CD4-positive, CD25-positive, alpha-beta regulatory T cell (primary cell): ENCODE data around the gene NFE2. TPM values are rescaled to one million over a fixed set of nuclear protein-coding genes. Genes with fewer than 3 reads are reported as not detected.

Source experiments
- ATAC-seq, 2 donors: fragments of 150-1000 bp; cut with Tn5 transposase; one replicate each; pipeline ENCODE4 v1.10.0; 2021; ENCODE audit warnings: low read depth in 2 of 2, moderate number of reproducible peaks in 2 of 2, moderate library complexity in 1 of 2
- DNase-seq, 3 donors: peaks; one replicate each; pipeline versions ENCODE4 v3.0.0 to v3.0.0-alpha.2; 2012 to 2022; ENCODE audit warnings: mixed read lengths in 1 of 3
- H3K27ac ChIP-seq: one replicate; pipeline ENCODE4 v1.7.0; 2013; ENCODE audit warnings: mild to moderate bottlenecking, low read length; ENCODE audit not compliant: insufficient read depth, poor library complexity, severe bottlenecking
- H3K27me3 ChIP-seq: one replicate; pipeline ENCODE4 v1.7.0; 2013; ENCODE audit warnings: low read length; ENCODE audit not compliant: control insufficient read depth, insufficient read depth
- H3K36me3 ChIP-seq: one replicate; pipeline ENCODE4 v1.7.0; 2013; ENCODE audit warnings: mild to moderate bottlenecking, low read length, moderate library complexity; ENCODE audit not compliant: control insufficient read depth, insufficient read depth
- H3K4me1 ChIP-seq: 2 replicates; pipeline ENCODE4 v1.7.0; 2013; ENCODE audit warnings: mild to moderate bottlenecking, low read length; ENCODE audit not compliant: insufficient read depth, control insufficient read depth, poor library complexity, severe bottlenecking
- H3K4me3 ChIP-seq: one replicate; pipeline ENCODE4 v1.7.0; 2013; ENCODE audit warnings: low read depth, mild to moderate bottlenecking, low read length, moderate library complexity
- H3K9me3 ChIP-seq, 2 experiments: 1 replicate in 1 of 2; 2 replicates in 1 of 2; pipeline ENCODE4 v1.7.0; 2013; ENCODE audit warnings: low read length in 2 of 2, mild to moderate bottlenecking in 1 of 2, moderate library complexity in 1 of 2; ENCODE audit not compliant: control insufficient read depth in 2 of 2
- H3K27ac Mint-ChIP-seq, 3 donors: one replicate each; pipeline ENCODE4 v1.8.0; 2020 to 2022; ENCODE audit warnings: mild to moderate bottlenecking in 3 of 3, mixed read lengths in 3 of 3, moderate library complexity in 2 of 3
- H3K27me3 Mint-ChIP-seq: one replicate; pipeline ENCODE4 v1.8.0; 2022; ENCODE audit warnings: mild to moderate bottlenecking, mixed read lengths
- H3K36me3 Mint-ChIP-seq: one replicate; pipeline ENCODE4 v1.8.0; 2020; ENCODE audit warnings: mixed read lengths
- H3K4me1 Mint-ChIP-seq, 4 donors: one replicate each; pipeline ENCODE4 v1.8.0; 2020 to 2022; ENCODE audit warnings: mixed read lengths in 4 of 4, mild to moderate bottlenecking in 1 of 4
- H3K4me3 Mint-ChIP-seq, 4 donors: one replicate each; pipeline ENCODE4 v1.8.0; 2020 to 2022; ENCODE audit warnings: mild to moderate bottlenecking in 4 of 4, mixed read lengths in 4 of 4, moderate library complexity in 3 of 4
- H3K9me3 Mint-ChIP-seq, 7 donors: one replicate each; pipeline ENCODE4 v1.8.0; 2020 to 2022; ENCODE audit warnings: mixed read lengths in 7 of 7, mild to moderate bottlenecking in 3 of 7, moderate library complexity in 2 of 7
- polyA plus RNA-seq, 4 donors: library from polyadenylated mRNA; unstranded; fragments of 300-500 nt; fragmentation: Illumina TruSeq; gene quantifications; one replicate each; pipeline ENCODE4 v1.2.3, GENCODE V29; 2021
- total RNA-seq: library from RNA; stranded (reverse); gene quantifications from one replicate; pipeline ENCODE4 v1.2.3, GENCODE V29; 2022

Gene NFE2
- 2.8 TPM for total RNA-seq
- under 1 TPM in 1 of 4 donors, not detected in 3; 0.18 TPM for polyA plus RNA-seq

GRCh38 chr12:54300732-54301427 lies at the start of gene NFE2:
Gene NFE2, minus strand, starts transcription at chr12:54301015. Its CDS starts 5,767 bp downstream, at chr12:54295248.
- Histone ChIP-seq H3K27ac (no peak within 1 kb of the TSS), H3K27me3 (peaks cover 52% of the 10 kb centered on the region), H3K4me1 (peaks cover 14% of the 10 kb centered on the region), H3K36me3 (no peaks in the 10 kb centered on the region), H3K4me3 (no peak within 1 kb of the TSS), H3K9me3 (no peaks in the 10 kb centered on the region)
- Mint-ChIP-seq H3K27me3 (peaks cover 85% of the 10 kb centered on the region), H3K9me3 (no peaks in the 10 kb centered on the region), H3K4me1 (peaks cover 0 to 22% (median 4%) of the 10 kb centered on the region in 4 donors), H3K4me3 (peak within 1 kb of the TSS in 1 of 4 donors; percentile 68), H3K36me3 (no peaks in the 10 kb centered on the region), H3K27ac (no peak within 1 kb of the TSS)
- ATAC-seq, result peak; percentile 49 to 65
- DNase-seq, result peak in 1 of 3 donors; percentile 31

GRCh38 chr12:54349679-54350078 lies 48.9 kb upstream of the NFE2 start:
- H3K9me3 Mint-ChIP-seq, result no peaks in the 10 kb centered on the region
- peaks cover 44% of the 10 kb centered on the region for H3K36me3 Mint-ChIP-seq
- peaks cover 59% of the 10 kb centered on the region for H3K36me3 ChIP-seq

DNA sequence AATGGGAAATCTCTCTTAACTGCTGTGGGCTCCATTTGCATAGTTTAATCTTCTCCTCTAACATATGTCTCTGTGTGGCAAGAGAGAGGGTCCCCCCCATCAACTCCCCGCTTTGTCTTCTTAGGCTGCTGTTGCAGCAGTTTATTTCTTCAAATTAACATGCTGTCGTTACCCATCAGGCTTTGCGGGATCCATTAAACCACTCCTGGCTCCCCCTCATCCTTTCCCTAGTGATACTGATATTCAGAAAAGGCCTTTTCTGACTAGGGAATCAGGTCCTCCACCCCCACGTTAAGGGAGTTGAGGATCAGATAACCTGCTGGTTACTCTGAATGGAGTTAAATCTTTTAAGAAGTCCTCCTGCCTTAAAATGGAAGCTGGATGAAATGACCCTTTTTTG lies 48.2 kb upstream of the NFE2 start:
- no peaks in the 10 kb centered on the region for H3K27me3 ChIP-seq
- H3K9me3 ChIP-seq, result no peaks in the 10 kb centered on the region
- Mint-ChIP-seq H3K27me3 (no peaks in the 10 kb centered on the region), H3K4me3 (no peak overlapping the region), H3K27ac (no peak overlapping the region), H3K36me3 (peaks cover 43% of the 10 kb centered on the region), H3K9me3 (no peaks in the 10 kb centered on the region), H3K4me1 (peaks cover 0 to 21% (median 12%) of the 10 kb centered on the region in 4 donors)
- no peak overlapping the region for H3K27ac ChIP-seq
- H3K4me3 ChIP-seq, result no peak overlapping the region
- ATAC-seq (no peak), DNase-seq (no peak)
- peaks cover 60% of the 10 kb centered on the region for H3K36me3 ChIP-seq
- H3K4me1 ChIP-seq, result peaks cover 16% of the 10 kb centered on the region

More at GRCh38 chr12:54349679-54350078, 48.9 kb upstream of the NFE2 start:
- H3K9me3 ChIP-seq, result no peaks in the 10 kb centered on the region
- H3K27ac ChIP-seq, result no peak overlapping the region
- no peak overlapping the region for H3K4me3 Mint-ChIP-seq
- H3K27me3 Mint-ChIP-seq, result no peaks in the 10 kb centered on the region
- H3K4me1 Mint-ChIP-seq, result peaks cover 0 to 21% (median 12%) of the 10 kb centered on the region in 4 donors
- peak overlapping the region in 1 of 3 donors; percentile 23 for H3K27ac Mint-ChIP-seq
- no peaks in the 10 kb centered on the region for H3K27me3 ChIP-seq
- ATAC-seq (no peak), DNase-seq (no peak)
- no peak overlapping the region for H3K4me3 ChIP-seq
- H3K4me1 ChIP-seq, result peaks cover 16% of the 10 kb centered on the region

- DNase-seq (no peak), ATAC-seq (no peak)
- Histone ChIP-seq H3K36me3 (peaks cover 61% of the 10 kb centered on the region), H3K4me1 (no peaks in the 10 kb centered on the region), H3K9me3 (no peaks in the 10 kb centered on the region), H3K27me3 (no peaks in the 10 kb centered on the region), H3K27ac (no peak overlapping the region), H3K4me3 (no peak overlapping the region)
- Mint-ChIP-seq H3K9me3 (no peaks in the 10 kb centered on the region), H3K27ac (peak overlapping the region in 1 of 3 donors; percentile 38), H3K27me3 (no peaks in the 10 kb centered on the region), H3K36me3 (peaks cover 37% of the 10 kb centered on the region), H3K4me1 (peaks cover 13 to 23% (median 20%) of the 10 kb centered on the region in 4 donors), H3K4me3 (no peak overlapping the region)
Measured at GRCh38 chr12:54341378-54342300, 40.8 kb upstream of the NFE2 start.

GRCh38 chr12:54340846-54341245 lies 40.0 kb upstream of the NFE2 start:
- peaks cover 55% of the 10 kb centered on the region for H3K36me3 ChIP-seq
- Mint-ChIP-seq H3K4me1 (peaks cover 15 to 28% (median 23%) of the 10 kb centered on the region in 4 donors), H3K9me3 (no peaks in the 10 kb centered on the region), H3K4me3 (no peak overlapping the region), H3K27me3 (no peaks in the 10 kb centered on the region), H3K36me3 (peaks cover 37% of the 10 kb centered on the region), H3K27ac (peak overlapping the region in 1 of 3 donors; percentile 35)
- H3K27ac ChIP-seq, result no peak overlapping the region
- no peaks in the 10 kb centered on the region for H3K27me3 ChIP-seq
- no peak overlapping the region for H3K4me3 ChIP-seq
- H3K9me3 ChIP-seq, result no peaks in the 10 kb centered on the region
- no peaks in the 10 kb centered on the region for H3K4me1 ChIP-seq
- ATAC-seq (no peak), DNase-seq (no peak)

- no peak overlapping the region for H3K4me3 ChIP-seq
- no peaks in the 10 kb centered on the region for H3K9me3 Mint-ChIP-seq
- H3K36me3 ChIP-seq, result peaks cover 43% of the 10 kb centered on the region
- peaks cover 15 to 38% (median 25%) of the 10 kb centered on the region in 4 donors for H3K4me1 Mint-ChIP-seq
- no peaks in the 10 kb centered on the region for H3K9me3 ChIP-seq
- ATAC-seq (no peak), DNase-seq (no peak)
- no peak overlapping the region for H3K4me3 Mint-ChIP-seq
- H3K27me3 Mint-ChIP-seq, result no peaks in the 10 kb centered on the region
- H3K27me3 ChIP-seq, result no peaks in the 10 kb centered on the region
- H3K27ac ChIP-seq, result no peak overlapping the region
- peaks cover 2% of the 10 kb centered on the region for H3K4me1 ChIP-seq
- H3K27ac Mint-ChIP-seq, result peak overlapping the region in 2 of 3 donors; percentile 3 to 28
- peaks cover 33% of the 10 kb centered on the region for H3K36me3 Mint-ChIP-seq
Measured at GRCh38 chr12:54338698-54339296, 38.0 kb upstream of the NFE2 start.

- Histone ChIP-seq H3K4me3 (no peak overlapping the region), H3K27me3 (no peaks in the 10 kb centered on the region), H3K36me3 (peaks cover 35% of the 10 kb centered on the region), H3K27ac (no peak overlapping the region), H3K4me1 (peaks cover 4% of the 10 kb centered on the region), H3K9me3 (no peaks in the 10 kb centered on the region)
- ATAC-seq (no peak), DNase-seq (no peak)
- Mint-ChIP-seq H3K36me3 (peaks cover 31% of the 10 kb centered on the region), H3K27me3 (no peaks in the 10 kb centered on the region), H3K4me1 (peaks cover 16 to 46% (median 29%) of the 10 kb centered on the region in 4 donors), H3K27ac (peak overlapping the region; percentile 21 to 66 (median 56)), H3K4me3 (no peak overlapping the region), H3K9me3 (no peaks in the 10 kb centered on the region)
Measured at GRCh38 chr12:54337854-54338650, 37.2 kb upstream of the NFE2 start.
